CD4-positive, alpha-beta T cell treated with Interleukin-2 at 100 ng/mL for 4 hours (primary cell): ENCODE results near the gene SEC61A1.

Source experiments
- DNase-seq: peaks from one replicate; pipeline ENCODE4 v3.0.0-alpha.2; 2020; ENCODE audit warnings: low spot score

SEC61A1 gene

GRCh38 chr3:128051837-128052594 lies at the start of gene SEC61A1:
SEC61A1 (plus strand) TSS chr3:128052437; CDS start chr3:128052553, 116 bp downstream.
- DNase-seq = peak; percentile 95

GRCh38 chr3:128004661-128005060 lies 47.6 kb upstream of the SEC61A1 start:
- no peak for DNase-seq

DNA sequence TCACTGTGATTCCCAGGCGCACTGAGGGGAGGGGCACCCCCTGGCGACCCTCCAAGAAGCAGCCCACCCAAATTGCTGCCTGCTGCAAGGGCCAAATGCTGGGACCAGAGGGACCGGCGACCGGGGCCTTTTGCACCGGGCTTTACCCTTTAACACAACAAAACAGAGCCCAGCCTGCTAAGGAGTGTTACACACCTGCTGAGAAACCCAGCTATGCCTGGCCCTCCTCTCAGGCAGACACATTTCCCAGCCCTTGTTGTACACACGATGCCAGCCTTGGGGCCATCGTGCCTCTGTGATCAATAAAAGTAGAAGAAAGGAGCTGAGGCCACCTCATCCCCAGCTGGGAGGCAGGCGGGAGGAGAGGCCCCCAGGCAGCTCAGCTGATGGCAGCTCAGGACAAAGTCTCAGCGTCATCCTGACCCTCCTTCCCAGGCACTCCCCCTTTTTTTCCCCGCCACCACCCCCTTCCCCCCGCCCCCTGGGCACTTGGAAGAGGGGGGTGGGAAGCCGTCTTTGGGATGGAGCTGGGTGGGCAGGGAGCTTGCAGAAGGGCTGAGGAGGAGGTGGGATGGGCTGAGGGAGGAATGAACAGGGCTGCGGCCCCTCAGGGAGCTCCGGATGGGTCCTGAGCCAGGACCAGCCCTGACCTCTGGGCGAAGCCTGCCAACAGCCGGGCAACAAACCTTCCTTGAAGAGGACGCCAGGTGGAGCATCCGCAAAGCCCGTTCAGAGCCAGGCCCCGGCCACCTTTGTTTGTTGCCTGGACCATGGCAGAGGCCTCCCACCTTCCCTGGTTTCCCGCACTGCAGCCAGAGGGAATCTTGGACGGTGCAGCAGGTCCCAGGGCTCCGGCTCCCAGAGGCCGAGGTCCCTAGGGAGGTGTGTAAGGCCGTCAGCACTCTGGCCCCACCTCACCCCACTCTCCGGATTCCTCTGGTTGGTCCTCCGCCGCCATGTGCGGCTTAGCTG lies 45.9 kb upstream of the SEC61A1 start:
- DNase-seq = no peak

DNA sequence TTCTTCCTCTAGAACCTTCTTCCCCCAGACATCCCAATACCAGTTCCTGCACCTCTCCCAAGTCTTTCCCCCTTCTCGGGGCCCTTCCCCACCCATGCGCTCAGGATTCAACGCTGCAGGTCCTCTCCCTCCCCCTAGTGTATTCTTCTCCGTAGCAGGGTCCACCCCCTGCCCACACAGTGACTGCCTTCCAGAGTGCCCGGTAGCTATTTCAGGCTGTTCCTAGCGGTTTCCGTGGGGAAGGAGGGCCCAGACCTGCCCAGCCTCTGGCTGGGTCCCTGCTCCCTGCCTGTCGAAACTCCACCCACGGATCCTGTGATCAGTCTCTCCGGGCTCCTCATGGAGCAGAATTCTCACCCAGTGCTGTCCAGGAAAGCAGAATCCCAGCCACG lies 45.2 kb upstream of the SEC61A1 start:
- DNase-seq = no peak

DNA sequence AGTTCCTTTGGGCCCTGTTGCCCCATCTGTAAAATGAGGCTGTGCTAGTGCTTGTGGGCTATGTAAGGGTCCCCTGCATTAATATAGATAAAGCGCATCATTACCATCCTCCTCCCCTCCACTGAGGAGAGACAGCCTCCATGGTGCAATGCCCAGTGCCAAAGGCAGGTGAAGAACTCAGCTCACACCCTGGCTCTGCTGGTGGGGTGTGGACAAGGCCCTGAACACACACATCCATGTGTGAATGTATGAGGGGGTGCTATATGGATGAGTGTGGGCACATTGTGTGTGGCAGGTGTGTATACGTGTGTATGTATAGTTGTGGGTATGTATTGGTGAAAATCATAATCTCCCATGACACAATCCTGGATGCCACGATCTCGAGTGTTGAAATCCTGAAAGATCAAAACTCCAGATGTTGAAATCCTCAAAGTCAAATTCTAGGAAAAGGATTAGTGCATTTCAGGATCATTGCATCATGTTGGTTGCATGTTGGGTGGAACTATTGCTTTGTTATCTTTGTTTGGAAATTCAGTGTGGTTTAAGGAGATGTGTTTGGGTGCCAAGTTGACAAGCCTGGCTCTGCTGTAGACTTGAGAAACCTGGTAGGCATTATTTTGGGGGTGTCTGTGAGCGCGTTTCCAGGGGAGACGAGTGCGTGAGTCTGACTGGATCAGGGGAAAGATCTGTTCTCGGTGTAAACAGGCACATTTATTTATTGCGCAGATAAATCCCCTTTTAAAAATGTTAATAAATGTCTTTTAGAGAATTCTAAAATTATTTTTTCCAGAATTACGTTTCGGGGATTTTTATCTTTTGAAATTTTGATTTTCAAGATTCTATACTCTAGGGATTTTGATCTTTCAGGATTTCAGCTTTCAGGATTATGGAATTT lies 42.0 kb upstream of the SEC61A1 start:
- DNase-seq = no peak

DNA sequence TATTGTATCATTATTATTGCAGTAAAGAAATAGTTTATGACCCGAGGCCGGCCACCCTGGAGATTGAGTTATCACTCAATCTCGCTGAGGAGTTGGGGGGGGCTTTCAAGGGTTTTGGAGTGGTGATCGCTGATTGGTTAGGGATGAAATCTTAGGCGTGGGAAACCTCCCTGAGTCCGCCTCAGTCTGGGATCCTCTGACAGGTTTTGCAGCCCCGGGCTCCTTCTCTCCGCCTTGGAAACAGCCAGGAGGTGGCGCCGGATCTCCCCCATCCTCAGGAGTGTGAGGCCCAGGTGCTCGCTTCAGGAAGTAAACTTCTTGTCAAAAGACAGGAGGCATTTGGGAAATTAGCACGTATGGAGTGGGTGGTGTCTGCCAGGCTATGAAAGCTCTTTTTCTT lies 41.1 kb upstream of the SEC61A1 start:
- DNase-seq = no peak

GRCh38 chr3:128012050-128012449 lies 40.2 kb upstream of the SEC61A1 start:
- no peak for DNase-seq

- no peak for DNase-seq
Measured at GRCh38 chr3:128014548-128014947, 37.7 kb upstream of the SEC61A1 start.

GRCh38 chr3:128016502-128016901 lies 35.7 kb upstream of the SEC61A1 start:
- no peak for DNase-seq

GRCh38 chr3:128021768-128022372 lies 30.4 kb upstream of the SEC61A1 start:
- DNase-seq = no peak

- no peak for DNase-seq
Measured at GRCh38 chr3:128033102-128033501, 19.1 kb upstream of the SEC61A1 start.

GRCh38 chr3:128036119-128036518 lies 16.1 kb upstream of the SEC61A1 start:
- no peak for DNase-seq

DNA sequence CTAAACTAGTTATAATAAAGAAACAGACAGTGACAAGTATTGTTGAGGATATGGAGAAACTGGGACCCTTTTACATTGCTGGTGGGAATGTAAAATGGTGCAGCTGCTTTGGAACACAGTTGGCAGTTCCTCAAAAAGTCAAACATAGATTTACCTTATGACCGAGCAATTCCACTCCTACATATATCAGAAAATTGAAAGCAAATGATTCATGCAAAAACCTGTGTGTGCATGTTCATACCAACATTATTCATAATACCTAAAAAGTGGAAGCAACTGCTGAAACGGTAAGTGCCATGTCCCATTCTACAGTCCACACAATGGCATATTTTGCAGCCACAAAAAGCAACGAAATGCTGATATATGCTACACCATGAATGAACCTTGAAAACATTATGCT lies 12.2 kb upstream of the SEC61A1 start:
- no peak for DNase-seq

- no peak for DNase-seq
Measured at GRCh38 chr3:128040660-128041059, 11.6 kb upstream of the SEC61A1 start.

- no peak for DNase-seq
Measured at GRCh38 chr3:128041344-128041743, 10.9 kb upstream of the SEC61A1 start.

- DNase-seq = no peak
Measured at GRCh38 chr3:128050597-128050996, 1.6 kb upstream of the SEC61A1 start.

DNA sequence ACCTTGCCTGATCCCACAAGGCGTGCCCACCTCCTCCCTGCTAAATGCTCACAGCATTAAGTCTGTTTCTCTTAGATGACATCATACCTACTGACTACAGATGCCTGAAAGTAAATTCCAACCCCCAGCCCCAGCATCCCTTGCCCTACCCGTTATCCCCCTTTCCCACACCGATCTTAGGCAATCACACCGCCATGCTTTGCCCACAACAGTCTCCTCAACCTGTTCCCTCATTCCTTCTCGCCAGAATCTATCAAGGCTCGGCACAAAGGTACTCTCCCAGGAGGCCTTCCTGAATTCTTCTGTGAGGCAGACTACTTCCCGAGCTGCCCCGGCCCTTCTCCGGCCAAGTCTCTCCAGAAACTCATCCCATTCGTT lies 789 bp upstream of the SEC61A1 start:
- DNase-seq = no peak

DNA sequence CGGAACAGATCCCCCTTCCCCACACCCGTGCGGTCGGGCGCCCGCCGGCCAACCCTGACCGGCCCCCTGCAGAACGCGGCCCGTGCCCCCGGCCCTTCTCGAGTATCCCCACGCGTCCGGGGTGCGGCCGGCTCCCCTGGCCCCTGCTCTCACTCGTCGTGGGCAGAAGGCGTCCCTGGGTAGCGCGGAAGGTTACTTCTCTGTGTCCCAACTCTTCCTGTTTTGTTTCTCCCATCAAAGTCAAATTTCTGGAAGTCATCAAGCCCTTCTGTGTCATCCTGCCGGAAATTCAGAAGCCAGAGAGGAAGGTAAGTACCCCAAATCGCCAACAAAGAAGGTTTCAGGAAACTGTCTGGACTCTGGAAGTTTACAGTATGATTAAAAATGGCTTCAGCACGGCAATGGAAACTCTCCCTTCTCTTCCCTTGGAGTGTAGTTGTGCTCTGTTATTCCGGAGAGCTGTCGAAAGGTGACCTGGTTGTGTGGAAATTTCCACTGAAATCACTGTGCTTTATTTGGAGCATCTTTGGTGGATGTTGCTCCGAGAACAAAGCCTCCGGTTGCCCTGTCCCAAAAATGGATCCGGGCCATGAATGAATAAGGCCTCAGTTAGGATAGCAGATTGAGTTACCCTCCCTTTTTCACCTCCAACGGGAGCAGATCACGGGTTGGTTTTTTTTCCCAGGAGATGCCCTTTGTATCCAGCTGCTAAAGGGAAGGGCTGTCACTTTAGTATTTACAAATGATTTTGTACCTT lies 536 bp downstream of the SEC61A1 start:
- DNase-seq = no peak

GRCh38 chr3:128053614-128054013 lies 1.4 kb downstream of the SEC61A1 start:
- DNase-seq = no peak

GRCh38 chr3:128054367-128054766 lies 2.1 kb downstream of the SEC61A1 start:
- DNase-seq = no peak

DNA sequence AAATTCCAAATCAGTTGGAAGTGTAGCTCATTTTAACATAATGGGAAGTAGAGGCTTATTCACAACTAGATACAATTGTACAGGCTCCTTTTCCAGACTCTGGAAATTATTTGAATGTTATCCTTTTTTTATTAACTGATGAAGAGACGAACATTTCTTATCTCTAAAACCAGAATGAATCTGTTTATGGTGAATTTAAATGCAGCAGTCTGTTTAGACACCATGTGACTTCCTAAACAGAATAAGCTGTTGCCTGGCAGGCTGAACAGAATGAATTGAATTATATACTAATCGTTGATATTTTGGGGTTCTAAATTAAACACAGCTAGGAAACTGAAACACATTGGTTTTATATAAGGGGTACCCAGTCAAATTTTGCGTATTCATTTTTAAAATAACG lies 4.0 kb downstream of the SEC61A1 start:
- no peak for DNase-seq
